ENCODE measurements around the gene CNTLN.

- TF ChIP-seq POLR2A (IDR thresholded peaks at IDR 0.05; ENCODE audit: low read length): no peak
- no peak for TF ChIP-seq GATA1 (IDR thresholded peaks at IDR 0.05; ENCODE audit: low read depth, low read length)
Measured at GRCh38 chr9:17159469-17159868, 24.6 kb downstream of the CNTLN start.
